NCI-H526 treated with DMSO at 0.1 percent for 48 hours (cell line): ENCODE measurements around the gene PDCL3.

ENCODE experiments used
- DNase-seq: peaks from one replicate; lab custom pipeline; 2025; lab: John Stamatoyannopoulos, UW

The PDCL3 gene

GRCh38 chr2:100611079-100612029, 48.6 kb downstream of the PDCL3 start:
- no peak for DNase-seq

- DNase-seq: no peak
Observed at GRCh38 chr2:100612388-100613000, 49.7 kb downstream of the PDCL3 start.

- DNase-seq: no peak
Observed at GRCh38 chr2:100613719-100614118, 50.9 kb downstream of the PDCL3 start.

- DNase-seq: no peak
Observed at GRCh38 chr2:100614455-100615000, 51.7 kb downstream of the PDCL3 start.

GRCh38 chr2:100615471-100615870, 52.7 kb downstream of the PDCL3 start:
- no peak for DNase-seq

GRCh38 chr2:100615886-100616285, 53.1 kb downstream of the PDCL3 start:
- no peak for DNase-seq

- DNase-seq: no peak
Observed at GRCh38 chr2:100616841-100617390, 54.1 kb downstream of the PDCL3 start.

GRCh38 chr2:100619951-100620350, 57.2 kb downstream of the PDCL3 start:
- no peak for DNase-seq

- DNase-seq: no peak
Observed at GRCh38 chr2:100620481-100620880, 57.7 kb downstream of the PDCL3 start.

- DNase-seq: no peak
Observed at GRCh38 chr2:100621371-100621951, 58.7 kb downstream of the PDCL3 start.

- DNase-seq: no peak
Observed at GRCh38 chr2:100623033-100623715, 60.4 kb downstream of the PDCL3 start.

GRCh38 chr2:100623930-100624329, 61.1 kb downstream of the PDCL3 start:
- no peak for DNase-seq

GRCh38 chr2:100624536-100624935, 61.7 kb downstream of the PDCL3 start:
- DNase-seq: no peak

- no peak for DNase-seq
Observed at GRCh38 chr2:100625717-100626116, 62.9 kb downstream of the PDCL3 start.
